GM12878 (cell line): ENCODE data around the gene TBC1D30. TPM values are rescaled to one million over a fixed set of nuclear protein-coding genes. Genes with fewer than 3 reads are reported as not detected.
"Not testable (repeated sequence)": the region's sequence is repeated elsewhere in the genome, so short reads cannot be mapped to it uniquely, and the experiment has no call there.

Experiments used
- ATAC-seq: fragments of 200-7000 bp; cut with Tn5 transposase; 3 replicates; pipeline ENCODE4 v1.9.1; 2020; ENCODE audit warnings: mild to moderate bottlenecking, moderate library complexity
- BruUV-seq: library from RNA; stranded (reverse); fragments of 400-500 nt; replicated peaks from 2 replicates; lab custom pipeline; 2021; lab: Mats Ljungman, UMichigan
- CTCF ChIA-PET: fragments of 300-600 bp; sonication (Branson Sonifier 250); formaldehyde crosslinking; extraction: SDS; loops from one replicate; lab custom pipeline; 2021; ENCODE audit warnings: inconsistent platforms; lab: Yijun Ruan, JAX
- POLR2A ChIA-PET: fragments of 350-600 bp; formaldehyde crosslinking; extraction: SDS; loops from one replicate; lab custom pipeline; 2021; ENCODE audit warnings: inconsistent platforms; lab: Charles Lee
- RAD21 ChIA-PET: fragments of 300-600 bp; sonication (Branson Sonifier 250); formaldehyde crosslinking; loops from one replicate; lab custom pipeline; 2023; ENCODE audit warnings: antibody characterized with exemption; ENCODE audit not compliant: unreplicated experiment; lab: Charles Lee
- SMC1A ChIA-PET: fragments of 300-600 bp; sonication (Branson Sonifier 250); formaldehyde crosslinking; loops from one replicate; lab custom pipeline; 2023; ENCODE audit not compliant: unreplicated experiment, uncharacterized antibody; lab: Charles Lee
- DNase-seq: peaks from one replicate; pipeline ENCODE4 v3.0.0-alpha.2; 2011; ENCODE audit warnings: low read depth, low spot score
- FAIRE-seq: peaks from 3 replicates; lab custom pipeline; 2011; peaks lifted over from hg19 to GRCh38; lab: Jason Lieb, UNC
- H2AFZ ChIP-seq: 2 replicates; pipeline ENCODE4 v1.6.0; 2011; ENCODE audit warnings: low read depth, low read length, control low read depth; ENCODE audit not compliant: control insufficient read depth
- H3K27ac ChIP-seq: 2 replicates; pipeline ENCODE4 v1.5.1; 2011; ENCODE audit warnings: control low read depth; ENCODE audit not compliant: control insufficient read depth, insufficient read depth
- H3K27me3 ChIP-seq, 2 experiments: replicated peaks in 1 of 2; 2 replicates each; pipeline versions ENCODE4 v1.6.0 to v1.6.1; 2011; ENCODE audit warnings: low read length in 1 of 2; ENCODE audit not compliant: control insufficient read depth in 2 of 2, insufficient read depth in 2 of 2
- H3K36me3 ChIP-seq, 2 experiments: 2 replicates each; pipeline ENCODE4 v1.5.1; 2011; ENCODE audit warnings: low read length in 1 of 2; ENCODE audit not compliant: control insufficient read depth in 2 of 2, insufficient read depth in 2 of 2
- H3K4me1 ChIP-seq: 2 replicates; pipeline ENCODE4 v1.6.1; 2011; ENCODE audit warnings: mild to moderate bottlenecking, low read length, moderate library complexity, mixed read lengths; ENCODE audit not compliant: control insufficient read depth, insufficient read depth
- H3K4me2 ChIP-seq: 2 replicates; pipeline ENCODE4 v1.6.0; 2011; ENCODE audit warnings: control low read depth; ENCODE audit not compliant: control insufficient read depth, insufficient read depth
- H3K4me3 ChIP-seq: fragments of 200-600 bp; sonication (generic); 2 replicates; pipeline ENCODE4 v1.5.1; 2016
- H3K79me2 ChIP-seq: 2 replicates; pipeline ENCODE4 v1.6.0; 2011; ENCODE audit warnings: low read length; ENCODE audit not compliant: control insufficient read depth, insufficient read depth
- H3K9ac ChIP-seq: 2 replicates; pipeline ENCODE4 v1.8.0; 2011; ENCODE audit warnings: low read length, control low read depth, mixed read lengths; ENCODE audit not compliant: control insufficient read depth, insufficient read depth
- H3K9me3 ChIP-seq: replicated peaks from 3 replicates; pipeline ENCODE4 v1.5.1; 2011; ENCODE audit warnings: mild to moderate bottlenecking, low read length; ENCODE audit not compliant: control insufficient read depth, insufficient read depth
- H4K20me1 ChIP-seq: 2 replicates; pipeline ENCODE4 v1.6.0; 2011; ENCODE audit not compliant: control insufficient read depth, insufficient read depth
- BCL3 ChIP-seq: IDR thresholded peaks from 2 replicates; pipeline ENCODE4 v1.6.1; 2011; ENCODE audit warnings: borderline replicate concordance, low read depth, mild to moderate bottlenecking, moderate library complexity, low read length; ENCODE audit not compliant: insufficient read depth, poor library complexity, severe bottlenecking
- E4F1 ChIP-seq: fragments of 450-650 bp; IDR thresholded peaks from 2 replicates; pipeline ENCODE4 v1.6.1; 2018; ENCODE audit warnings: borderline replicate concordance, mild to moderate bottlenecking; ENCODE audit not compliant: partially characterized antibody
- PAX8 ChIP-seq: fragments of 450-650 bp; IDR thresholded peaks from 2 replicates; pipeline ENCODE4 v1.6.1; 2017; ENCODE audit warnings: mild to moderate bottlenecking, moderate library complexity
- POLR2A ChIP-seq: IDR thresholded peaks from 2 replicates; pipeline ENCODE4 v1.6.1; 2011; ENCODE audit warnings: low read depth, mild to moderate bottlenecking, low read length
- RBBP5 ChIP-seq: fragments of 200-600 bp; sonication (generic); conservative IDR thresholded peaks from 2 replicates; pipeline ENCODE4 v1.6.1; 2016
- in situ Hi-C: fragments of 300-500 bp; cut with MboI; formaldehyde crosslinking; loops from 9 replicates; pipeline ENCODE4 v1.14.3; 2018; ENCODE audit warnings: mixed read lengths
- intact Hi-C: fragments of 100-400 bp; cut with micrococcal nuclease; formaldehyde crosslinking; loops from one replicate; pipeline ENCODE4 v1.14.2; 2022; ENCODE audit not compliant: unreplicated experiment
- polyA plus RNA-seq, 11 experiments: library from polyadenylated mRNA; depleted of rRNA in 4 of 11; unstranded in 6 of 11; stranded (reverse) in 5 of 11; fragments of >200 nt; fragmentation: Nextera tagmentation in 4 of 11; fragmentation: Illumina TruSeq in 1 of 11; extraction: Ambion mirVana in 4 of 11; extraction: Trizol in 1 of 11; gene quantifications; 1 replicate in 1 of 11; 2 replicates in 10 of 11; pipeline versions ENCODE4 v1.2.1 to v1.2.3, GENCODE V29; 2011 to 2016; ENCODE audit warnings: inconsistent platforms in 2 of 11, missing spikeins in 2 of 11, low read depth in 1 of 11
- total RNA-seq, 4 experiments: library from RNA; depleted of rRNA in 3 of 4; stranded (reverse); fragments of >200 nt in 3 of 4; fragmentation: Illumina TruSeq in 1 of 4; extraction: Trizol in 1 of 4; gene quantifications; 2 replicates each; pipeline versions ENCODE4 v1.2.1 to v1.2.3, GENCODE V29; 2013 to 2021
- TF ChIP-seq, protein P1 (sequence below): IDR thresholded peaks from 2 replicates; pipeline ENCODE4 v1.6.1; 2012; ENCODE audit warnings: low read depth, low read length, improper control_type of control experiment

The TBC1D30 gene
- total and polyA plus RNA-seq, 10 of the 15 experiments (the other 5 are each of a cell fraction or from before 2014, with no cell fraction given), result 1.2 to 23.3 (median 11.1) TPM

GRCh38 chr12:64824500-64825142 lies at the start of gene TBC1D30 (continued):
- TF ChIP-seq E4F1 (no peak), BCL3 (peak; percentile 14), POLR2A (peak; percentile 85), PAX8 (no peak), RBBP5 (no peak)
- TF ChIP-seq, protein P1, sequence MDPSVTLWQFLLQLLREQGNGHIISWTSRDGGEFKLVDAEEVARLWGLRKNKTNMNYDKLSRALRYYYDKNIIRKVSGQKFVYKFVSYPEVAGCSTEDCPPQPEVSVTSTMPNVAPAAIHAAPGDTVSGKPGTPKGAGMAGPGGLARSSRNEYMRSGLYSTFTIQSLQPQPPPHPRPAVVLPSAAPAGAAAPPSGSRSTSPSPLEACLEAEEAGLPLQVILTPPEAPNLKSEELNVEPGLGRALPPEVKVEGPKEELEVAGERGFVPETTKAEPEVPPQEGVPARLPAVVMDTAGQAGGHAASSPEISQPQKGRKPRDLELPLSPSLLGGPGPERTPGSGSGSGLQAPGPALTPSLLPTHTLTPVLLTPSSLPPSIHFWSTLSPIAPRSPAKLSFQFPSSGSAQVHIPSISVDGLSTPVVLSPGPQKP, result no peak

- CTCF ChIA-PET, result interaction anchor here (3.7 kb wide), 1 partner anchor 20 kb away, joined by 9 read pairs; no protein-coding TSS in a partner anchor
These were observed 49.2 kb upstream of the TBC1D30 start for GRCh38 chr12:64775147-64775736.

More at GRCh38 chr12:64775147-64775736, 49.2 kb upstream of the TBC1D30 start:
- ATAC-seq, H3K36me3 ChIP-seq, DNase-seq, FAIRE-seq, POLR2A ChIA-PET, H3K27ac ChIP-seq, H3K9me3 ChIP-seq, SMC1A ChIA-PET, H2AFZ ChIP-seq, RAD21 ChIA-PET, in situ Hi-C loops, H3K79me2 ChIP-seq, H3K4me3 ChIP-seq, H4K20me1 ChIP-seq, H3K4me1 ChIP-seq, H3K9ac ChIP-seq, H3K27me3 ChIP-seq, intact Hi-C loops, H3K4me2 ChIP-seq, BruUV-seq: not testable (repeated sequence)
